Large intestine (tissue), 12 donors: Measurements from ENCODE around the gene PROCR. TPM values are rescaled to one million over a fixed set of nuclear protein-coding genes. Genes with fewer than 3 reads are reported as not detected.
A peak's percentile ranks its signal among the peaks of the same experiment; 100 is the strongest.

Experiments
- DNase-seq, 2 donors: peaks; one replicate each; pipeline versions ENCODE4 v3.0.0 to v3.0.0-alpha.2; 2013
- H3K27ac ChIP-seq: one replicate; pipeline ENCODE4 v1.5.1; 2013; ENCODE audit warnings: low read length
- H3K27me3 ChIP-seq: 2 replicates; pipeline ENCODE4 v1.6.1; 2013; ENCODE audit warnings: low read length; ENCODE audit not compliant: control insufficient read depth, insufficient read depth
- H3K36me3 ChIP-seq: 2 replicates; pipeline ENCODE4 v1.6.1; 2013; ENCODE audit warnings: low read length; ENCODE audit not compliant: control insufficient read depth, insufficient read depth
- H3K4me1 ChIP-seq: one replicate; pipeline ENCODE4 v1.6.1; 2013; ENCODE audit warnings: low read length; ENCODE audit not compliant: control insufficient read depth, insufficient read depth
- H3K4me3 ChIP-seq: one replicate; pipeline ENCODE4 v1.5.1; 2013; ENCODE audit warnings: low read length
- H3K9me3 ChIP-seq: one replicate; pipeline ENCODE4 v1.6.1; 2013; ENCODE audit warnings: mild to moderate bottlenecking, low read depth, low read length, moderate library complexity; ENCODE audit not compliant: control insufficient read depth
- WGBS: methylation state at CpG from one replicate; pipeline ENCODE4 v1.1.5; 2013; ENCODE audit warnings: low lambda C conversion rate; ENCODE audit not compliant: insufficient coverage; 5-methylcytosine and 5-hydroxymethylcytosine counted together
- long read RNA-seq, 11 donors: transcript quantifications; one replicate each; lab custom pipeline, GENCODE V29; 2026
- polyA plus RNA-seq: library from polyadenylated mRNA; unstranded; fragments of 120-200 nt; gene quantifications from one replicate; pipeline ENCODE4 v1.2.1, GENCODE V29; 2013

The PROCR gene
- polyA plus RNA-seq = 31.5 TPM
- long read RNA-seq, donor 1, transcript PROCR-201 (4 exons, 1,348 nt) = major isoform, 9 of 9 reads
- long read RNA-seq, donor 1, partial matches to known transcripts = 0 of 9 reads
- long read RNA-seq, donor 1, other reads (novel, unspliced or antisense) = 0 of 9 reads
- long read RNA-seq, donor 2, transcript PROCR-201 (4 exons, 1,348 nt) = major isoform, 14 of 14 reads
- long read RNA-seq, donor 2, partial matches to known transcripts = 0 of 14 reads
- long read RNA-seq, donor 2, other reads (novel, unspliced or antisense) = 0 of 14 reads
- long read RNA-seq, donor 3, transcript PROCR-201 (4 exons, 1,348 nt) = major isoform, 11 of 16 reads
- long read RNA-seq, donor 3, partial matches to known transcripts = 0 of 16 reads
- long read RNA-seq, donor 3, other reads (novel, unspliced or antisense) = 5 of 16 reads
- long read RNA-seq, donor 4 = 0 reads
- long read RNA-seq, donor 5, transcript PROCR-201 (4 exons, 1,348 nt) = major isoform, 15 of 15 reads
- long read RNA-seq, donor 5, partial matches to known transcripts = 0 of 15 reads
- long read RNA-seq, donor 5, other reads (novel, unspliced or antisense) = 0 of 15 reads
- long read RNA-seq, donor 6, transcript PROCR-201 (4 exons, 1,348 nt) = major isoform, 21 of 21 reads
- long read RNA-seq, donor 6, partial matches to known transcripts = 0 of 21 reads
- long read RNA-seq, donor 6, other reads (novel, unspliced or antisense) = 0 of 21 reads
- long read RNA-seq, donor 7, transcript PROCR-201 (4 exons, 1,348 nt) = major isoform, 5 of 5 reads
- long read RNA-seq, donor 7, partial matches to known transcripts = 0 of 5 reads
- long read RNA-seq, donor 7, other reads (novel, unspliced or antisense) = 0 of 5 reads
- long read RNA-seq, donor 8, transcript PROCR-201 (4 exons, 1,348 nt) = major isoform, 19 of 38 reads
- long read RNA-seq, donor 8, partial matches to known transcripts = 18 of 38 reads
- long read RNA-seq, donor 8, other reads (novel, unspliced or antisense) = 0 of 38 reads
- long read RNA-seq, donor 9, transcript PROCR-201 (4 exons, 1,348 nt) = major isoform, 15 of 30 reads
- long read RNA-seq, donor 9, partial matches to known transcripts = 15 of 30 reads
- long read RNA-seq, donor 9, other reads (novel, unspliced or antisense) = 0 of 30 reads
- long read RNA-seq, donor 10, transcript PROCR-201 (4 exons, 1,348 nt) = major isoform, 14 of 14 reads
- long read RNA-seq, donor 10, partial matches to known transcripts = 0 of 14 reads
- long read RNA-seq, donor 10, other reads (novel, unspliced or antisense) = 0 of 14 reads
- long read RNA-seq, donor 11, transcript PROCR-201 (4 exons, 1,348 nt) = major isoform, 13 of 13 reads
- long read RNA-seq, donor 11, partial matches to known transcripts = 0 of 13 reads
- long read RNA-seq, donor 11, other reads (novel, unspliced or antisense) = 0 of 13 reads

DNA sequence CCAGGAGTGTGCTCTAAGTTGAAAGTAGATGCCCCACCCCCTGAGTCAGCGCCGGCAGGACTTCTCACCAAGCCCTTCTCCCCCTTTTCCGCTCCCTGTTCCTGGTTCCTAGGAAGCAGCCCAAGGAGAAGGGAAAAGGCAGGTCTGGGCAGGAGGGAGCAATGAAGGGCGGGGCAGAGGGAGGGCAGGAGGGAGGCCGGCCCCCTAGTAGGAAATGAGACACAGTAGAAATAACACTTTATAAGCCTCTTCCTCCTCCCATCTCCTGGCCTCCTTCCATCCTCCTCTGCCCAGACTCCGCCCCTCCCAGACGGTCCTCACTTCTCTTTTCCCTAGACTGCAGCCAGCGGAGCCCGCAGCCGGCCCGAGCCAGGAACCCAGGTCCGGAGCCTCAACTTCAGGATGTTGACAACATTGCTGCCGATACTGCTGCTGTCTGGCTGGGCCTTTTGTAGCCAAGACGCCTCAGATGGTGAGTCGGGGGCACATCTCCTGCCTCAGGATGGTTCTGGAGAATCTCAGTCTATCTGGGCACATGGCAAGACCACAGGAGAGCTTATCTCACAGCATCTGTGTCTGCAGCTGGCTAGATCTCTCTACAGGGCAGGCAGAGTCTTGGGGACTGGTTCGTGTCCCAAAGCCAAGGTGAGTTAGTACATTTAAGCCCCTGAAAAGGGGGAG, at the start of gene PROCR:
PROCR (plus strand) TSS at position 320 of the 681 bp plus-strand sequence; CDS start at position 403, 83 bp downstream.
- H3K36me3 ChIP-seq = peaks cover 5% of the 10 kb centered on the region
- WGBS = 20% methylated on average over 1 of the region's 16 CpGs
- peaks cover 4% of the 10 kb centered on the region for H3K9me3 ChIP-seq
- peak; percentile 87 to 93 for DNase-seq
- H3K4me3 ChIP-seq = peak within 1 kb of the TSS; percentile 34
- H3K27ac ChIP-seq = peak within 1 kb of the TSS; percentile 63
- H3K27me3 ChIP-seq = no peaks in the 10 kb centered on the region
- H3K4me1 ChIP-seq = peaks cover 12% of the 10 kb centered on the region

DNA sequence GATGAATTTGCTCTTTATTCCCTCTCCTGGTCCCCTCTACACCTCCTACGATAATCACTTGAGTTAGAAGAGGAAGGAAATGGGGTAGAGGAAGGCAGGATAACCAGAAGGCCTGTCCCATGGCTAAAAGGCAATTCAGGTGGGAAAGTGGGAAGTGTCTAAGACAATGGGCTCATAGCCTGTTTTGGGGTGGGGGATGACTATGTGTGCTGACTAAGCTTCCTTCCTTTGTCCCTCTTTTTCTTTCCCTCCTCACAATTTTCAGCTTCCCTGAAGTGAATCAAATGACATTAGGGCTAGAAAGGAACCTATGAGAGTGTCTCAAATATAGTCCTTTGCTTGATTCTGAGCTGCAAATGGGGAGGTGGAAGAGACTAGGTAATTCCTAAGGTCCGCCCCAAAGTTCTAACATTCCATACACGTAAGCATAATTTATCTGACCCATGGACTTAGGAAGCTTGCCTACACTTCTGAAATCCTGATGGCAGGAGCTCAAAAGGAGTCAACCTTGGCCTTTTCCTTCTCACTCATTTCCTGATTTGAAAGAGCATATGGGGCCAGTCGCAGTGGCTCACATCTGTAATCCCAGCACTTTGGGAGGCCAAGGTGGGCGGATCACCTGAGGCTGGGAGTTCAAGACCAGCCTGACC, 49.0 kb upstream of the PROCR start:
- no peak overlapping the region for H3K27ac ChIP-seq
- H3K4me3 ChIP-seq = no peak overlapping the region
- DNase-seq = no peak
- no CpG with 5 or more reads among the region's 5 CpGs for WGBS
- no peaks in the 10 kb centered on the region for H3K4me1 ChIP-seq
- peaks cover 59% of the 10 kb centered on the region for H3K36me3 ChIP-seq
- H3K27me3 ChIP-seq = no peaks in the 10 kb centered on the region
- no peaks in the 10 kb centered on the region for H3K9me3 ChIP-seq

DNA sequence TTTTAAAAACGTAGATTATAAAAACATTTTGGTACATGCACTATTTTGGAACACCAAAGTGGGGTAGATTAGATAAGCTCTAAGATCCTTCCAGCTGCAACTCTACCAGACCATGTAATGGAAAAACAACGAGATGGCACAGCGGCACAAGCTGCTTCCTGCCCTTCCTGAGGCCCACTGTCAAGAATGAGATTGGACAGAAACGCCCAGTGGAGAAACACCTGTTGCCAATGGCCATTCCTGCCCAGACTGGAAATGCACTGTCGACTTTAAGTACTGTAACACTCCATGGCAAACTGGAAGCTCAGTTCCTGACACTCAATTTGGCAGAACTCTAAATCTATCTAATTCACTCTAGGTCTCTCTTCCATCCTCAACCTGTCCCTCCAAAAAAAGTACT, 46.1 kb upstream of the PROCR start:
- WGBS = 100% methylated on average over 1 of the region's 5 CpGs

DNA sequence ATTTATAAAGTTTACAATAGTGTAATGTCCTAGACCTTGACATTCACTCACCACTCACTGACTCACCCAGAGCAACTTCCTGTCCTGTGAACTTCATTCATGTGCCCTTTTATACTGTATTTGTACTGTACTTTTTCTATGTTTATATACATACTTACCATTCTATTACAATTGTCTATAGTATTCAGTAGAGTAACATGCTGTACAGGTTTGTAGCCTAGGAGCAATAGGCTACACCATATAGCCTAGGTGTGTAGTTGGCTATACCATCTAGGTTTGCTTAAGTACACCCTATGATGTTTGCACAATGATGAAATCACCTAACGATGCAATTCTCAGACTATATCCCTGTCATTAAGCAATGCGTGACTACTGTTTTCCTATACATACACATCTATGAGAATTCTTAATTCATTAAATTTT, 42.2 kb upstream of the PROCR start:
- WGBS = 65% methylated on average over 2 of the region's 2 CpGs
- peak in 1 of 2 donors; percentile 23 for DNase-seq
- H3K36me3 ChIP-seq = peaks cover 51% of the 10 kb centered on the region
- no peak overlapping the region for H3K4me3 ChIP-seq
- H3K4me1 ChIP-seq = no peaks in the 10 kb centered on the region
- H3K9me3 ChIP-seq = no peaks in the 10 kb centered on the region
- no peaks in the 10 kb centered on the region for H3K27me3 ChIP-seq
- H3K27ac ChIP-seq = no peak overlapping the region

More for the DNA sequence above, 46.1 kb upstream of the PROCR start:
- H3K4me3 ChIP-seq = no peak overlapping the region
- H3K4me1 ChIP-seq = no peaks in the 10 kb centered on the region
- H3K27ac ChIP-seq = no peak overlapping the region
- no peak for DNase-seq
- H3K27me3 ChIP-seq = no peaks in the 10 kb centered on the region
- H3K9me3 ChIP-seq = no peaks in the 10 kb centered on the region
- H3K36me3 ChIP-seq = peaks cover 52% of the 10 kb centered on the region

DNA sequence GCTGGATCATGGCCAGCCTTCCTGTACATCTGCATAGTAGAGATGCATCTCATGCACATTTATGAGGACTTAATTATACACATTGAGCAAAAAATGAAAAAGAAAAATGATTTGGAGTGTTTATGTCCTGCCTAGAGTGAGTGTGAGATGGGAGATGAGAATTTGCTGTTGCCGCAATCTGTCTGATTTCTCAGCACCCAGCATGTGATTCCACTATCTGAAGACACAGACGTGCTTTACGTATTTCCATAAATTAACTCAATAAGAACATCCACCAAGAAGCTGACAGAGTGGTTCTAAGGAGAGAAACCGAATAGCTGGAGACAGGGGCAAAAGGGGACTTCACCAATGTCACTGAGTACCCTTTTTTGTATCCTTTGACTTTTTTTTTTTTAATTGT, 39.9 kb upstream of the PROCR start:
- H3K4me1 ChIP-seq = no peaks in the 10 kb centered on the region
- 82% methylated on average over 2 of the region's 4 CpGs for WGBS
- no peaks in the 10 kb centered on the region for H3K9me3 ChIP-seq
- peaks cover 55% of the 10 kb centered on the region for H3K36me3 ChIP-seq
- H3K4me3 ChIP-seq = no peak overlapping the region
- no peak for DNase-seq
- H3K27ac ChIP-seq = no peak overlapping the region
- H3K27me3 ChIP-seq = no peaks in the 10 kb centered on the region

DNA sequence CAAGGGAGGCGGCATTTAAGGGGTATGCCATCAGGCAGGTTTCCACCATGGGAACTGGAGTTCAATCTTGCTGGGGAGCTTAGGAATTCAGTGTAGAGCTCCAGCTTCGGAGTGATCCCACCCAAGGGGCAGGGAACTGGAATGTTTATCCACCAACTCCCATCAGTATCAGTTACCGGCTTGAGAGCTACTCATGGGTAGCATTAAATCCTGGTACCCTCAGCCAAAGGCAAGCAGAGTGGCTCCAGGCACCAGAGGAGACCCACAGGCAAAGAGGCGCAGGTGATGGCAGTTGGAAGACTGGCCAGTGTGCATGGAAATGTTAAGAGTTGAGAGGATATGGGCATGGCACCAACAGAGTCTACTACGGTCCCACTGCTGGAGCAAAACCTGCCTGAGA, 38.8 kb upstream of the PROCR start:
- Histone ChIP-seq H3K27ac (no peak overlapping the region), H3K4me3 (no peak overlapping the region), H3K9me3 (no peaks in the 10 kb centered on the region), H3K4me1 (no peaks in the 10 kb centered on the region), H3K27me3 (no peaks in the 10 kb centered on the region), H3K36me3 (peaks cover 64% of the 10 kb centered on the region)
- WGBS = no CpG with 5 or more reads among the region's 5 CpGs
- no peak for DNase-seq

DNA sequence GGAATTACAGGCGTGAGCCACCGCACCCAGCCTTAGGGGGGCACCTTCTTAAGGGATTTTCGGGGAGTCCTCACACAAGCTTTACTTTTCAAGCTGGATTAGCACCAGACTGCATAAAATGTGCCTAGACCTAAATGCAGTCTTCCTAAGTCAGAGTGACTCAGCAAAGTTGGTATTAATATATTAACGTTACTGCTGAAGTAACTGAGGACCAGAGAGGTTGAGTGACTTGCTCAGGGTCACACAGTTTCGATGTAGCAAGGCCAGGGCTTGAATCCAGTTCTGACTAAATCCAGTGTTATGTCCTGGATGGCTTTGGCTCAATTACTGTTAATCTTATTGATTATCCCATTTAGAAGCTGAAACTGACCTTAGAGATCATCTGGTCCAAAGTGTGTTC, 38.1 kb upstream of the PROCR start:
- Histone ChIP-seq H3K4me3 (no peak overlapping the region), H3K27me3 (no peaks in the 10 kb centered on the region), H3K27ac (no peak overlapping the region), H3K36me3 (peaks cover 66% of the 10 kb centered on the region), H3K9me3 (no peaks in the 10 kb centered on the region), H3K4me1 (no peaks in the 10 kb centered on the region)
- WGBS = no CpG with 5 or more reads among the region's 5 CpGs
- no peak for DNase-seq

DNA sequence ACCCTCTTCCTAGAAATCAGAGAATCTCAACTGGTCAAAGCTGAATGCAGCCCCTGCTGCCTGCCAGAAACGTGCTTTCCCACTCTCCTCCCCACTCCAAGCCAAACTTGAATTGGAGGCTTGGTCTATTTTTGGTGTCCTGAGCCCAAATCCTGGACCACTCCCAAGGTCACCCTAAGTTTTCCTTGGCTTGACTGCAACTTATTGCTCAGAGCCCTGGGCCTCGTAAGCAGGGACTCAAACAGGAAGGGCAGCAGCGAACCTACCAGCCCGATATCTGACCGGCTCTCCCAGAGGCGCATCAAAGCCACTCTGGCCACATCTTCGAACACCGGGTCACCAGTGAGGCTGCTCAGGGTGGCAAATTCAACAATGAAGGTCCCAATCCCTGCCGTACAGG, 37.4 kb upstream of the PROCR start:
- DNase-seq = no peak
- Histone ChIP-seq H3K4me3 (no peak overlapping the region), H3K4me1 (no peaks in the 10 kb centered on the region), H3K27ac (no peak overlapping the region), H3K9me3 (no peaks in the 10 kb centered on the region), H3K36me3 (peaks cover 68% of the 10 kb centered on the region), H3K27me3 (no peaks in the 10 kb centered on the region)
- WGBS = no CpG with 5 or more reads among the region's 9 CpGs

DNA sequence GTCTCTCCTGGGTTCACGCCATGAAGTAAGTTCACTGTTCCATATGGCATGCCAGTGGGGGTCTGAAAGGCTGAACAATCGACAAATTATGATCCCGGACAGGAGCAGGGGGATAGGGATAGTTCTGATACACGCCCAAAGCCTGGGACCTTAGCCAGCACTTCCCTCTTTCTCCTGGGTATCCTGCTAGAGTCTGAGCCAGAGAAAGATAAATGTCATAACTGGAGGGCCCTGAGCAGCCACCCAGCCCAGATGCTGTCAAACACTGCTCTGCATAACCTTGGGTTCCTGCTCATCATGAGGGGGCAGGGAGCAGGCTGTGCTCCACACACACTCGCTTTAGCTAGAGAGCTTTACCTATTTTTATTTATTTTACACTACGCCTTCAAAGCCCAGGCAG, 37.0 kb upstream of the PROCR start:
- no peak for DNase-seq
- peaks cover 67% of the 10 kb centered on the region for H3K36me3 ChIP-seq
- H3K27ac ChIP-seq = no peak overlapping the region
- no peaks in the 10 kb centered on the region for H3K9me3 ChIP-seq
- no CpG with 5 or more reads among the region's 6 CpGs for WGBS
- H3K4me3 ChIP-seq = no peak overlapping the region
- no peaks in the 10 kb centered on the region for H3K27me3 ChIP-seq
- H3K4me1 ChIP-seq = no peaks in the 10 kb centered on the region
